ENCODE results near the gene PYCR2.

DNA sequence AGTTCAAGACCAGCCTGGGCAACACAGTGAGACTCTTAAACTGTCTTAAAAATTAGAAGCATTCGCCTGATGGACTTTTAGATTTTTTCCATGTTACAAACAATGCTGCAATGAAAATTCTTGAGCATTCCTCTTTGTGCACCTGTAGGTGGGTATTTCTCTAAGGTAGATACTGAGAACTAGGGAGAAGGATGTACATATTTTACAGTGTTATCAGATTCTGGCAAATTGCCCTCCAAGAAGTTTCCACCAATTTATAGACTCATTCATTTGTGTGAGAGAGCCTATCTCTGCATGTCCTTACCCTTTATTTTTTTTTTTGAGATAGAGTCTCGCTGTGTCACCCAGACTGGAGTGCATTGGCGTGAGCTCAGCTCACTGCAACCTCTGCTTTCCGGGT is 29.3 kb upstream of the PYCR2 start:
- TF ChIP-seq, protein P1, sequence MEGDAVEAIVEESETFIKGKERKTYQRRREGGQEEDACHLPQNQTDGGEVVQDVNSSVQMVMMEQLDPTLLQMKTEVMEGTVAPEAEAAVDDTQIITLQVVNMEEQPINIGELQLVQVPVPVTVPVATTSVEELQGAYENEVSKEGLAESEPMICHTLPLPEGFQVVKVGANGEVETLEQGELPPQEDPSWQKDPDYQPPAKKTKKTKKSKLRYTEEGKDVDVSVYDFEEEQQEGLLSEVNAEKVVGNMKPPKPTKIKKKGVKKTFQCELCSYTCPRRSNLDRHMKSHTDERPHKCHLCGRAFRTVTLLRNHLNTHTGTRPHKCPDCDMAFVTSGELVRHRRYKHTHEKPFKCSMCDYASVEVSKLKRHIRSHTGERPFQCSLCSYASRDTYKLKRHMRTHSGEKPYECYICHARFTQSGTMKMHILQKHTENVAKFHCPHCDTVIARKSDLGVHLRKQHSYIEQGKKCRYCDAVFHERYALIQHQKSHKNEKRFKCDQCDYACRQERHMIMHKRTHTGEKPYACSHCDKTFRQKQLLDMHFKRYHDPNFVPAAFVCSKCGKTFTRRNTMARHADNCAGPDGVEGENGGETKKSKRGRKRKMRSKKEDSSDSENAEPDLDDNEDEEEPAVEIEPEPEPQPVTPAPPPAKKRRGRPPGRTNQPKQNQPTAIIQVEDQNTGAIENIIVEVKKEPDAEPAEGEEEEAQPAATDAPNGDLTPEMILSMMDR (IDR thresholded peaks at IDR 0.05): no peak
- no peak for TF ChIP-seq POLR2A (IDR thresholded peaks at IDR 0.05)
